DMS114 treated with DMSO at 0.1 percent for 48 hours (cell line): ENCODE results near the gene MAG.
"Not testable (repeated sequence)": the region's sequence is repeated elsewhere in the genome, so short reads cannot be mapped to it uniquely, and the experiment has no call there.

ENCODE experiments used
- DNase-seq: peaks from one replicate; lab custom pipeline; 2025; ENCODE audit not compliant: unreplicated experiment; lab: John Stamatoyannopoulos, UW

MAG gene

DNA sequence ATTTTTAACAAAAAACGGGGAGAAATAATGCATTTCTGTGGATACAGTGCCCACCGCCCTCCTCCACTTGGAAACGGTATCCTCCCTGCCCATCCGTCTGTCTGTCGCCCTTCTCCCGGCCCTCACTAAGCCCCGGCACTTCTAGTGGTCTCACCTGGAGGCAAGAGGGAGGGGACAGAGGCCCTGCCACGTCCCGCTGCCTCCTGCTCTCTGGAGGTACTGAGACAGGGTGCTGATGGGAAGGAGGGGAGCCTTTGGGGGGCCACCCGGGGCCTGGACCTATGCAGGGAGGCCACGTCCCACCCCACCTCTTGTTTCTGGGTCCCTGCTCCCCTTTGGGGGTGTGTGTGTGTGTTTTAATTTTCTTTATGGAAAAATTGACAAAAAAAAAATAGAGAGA is 12.6 kb upstream of the MAG start:
- no peak for DNase-seq

DNA sequence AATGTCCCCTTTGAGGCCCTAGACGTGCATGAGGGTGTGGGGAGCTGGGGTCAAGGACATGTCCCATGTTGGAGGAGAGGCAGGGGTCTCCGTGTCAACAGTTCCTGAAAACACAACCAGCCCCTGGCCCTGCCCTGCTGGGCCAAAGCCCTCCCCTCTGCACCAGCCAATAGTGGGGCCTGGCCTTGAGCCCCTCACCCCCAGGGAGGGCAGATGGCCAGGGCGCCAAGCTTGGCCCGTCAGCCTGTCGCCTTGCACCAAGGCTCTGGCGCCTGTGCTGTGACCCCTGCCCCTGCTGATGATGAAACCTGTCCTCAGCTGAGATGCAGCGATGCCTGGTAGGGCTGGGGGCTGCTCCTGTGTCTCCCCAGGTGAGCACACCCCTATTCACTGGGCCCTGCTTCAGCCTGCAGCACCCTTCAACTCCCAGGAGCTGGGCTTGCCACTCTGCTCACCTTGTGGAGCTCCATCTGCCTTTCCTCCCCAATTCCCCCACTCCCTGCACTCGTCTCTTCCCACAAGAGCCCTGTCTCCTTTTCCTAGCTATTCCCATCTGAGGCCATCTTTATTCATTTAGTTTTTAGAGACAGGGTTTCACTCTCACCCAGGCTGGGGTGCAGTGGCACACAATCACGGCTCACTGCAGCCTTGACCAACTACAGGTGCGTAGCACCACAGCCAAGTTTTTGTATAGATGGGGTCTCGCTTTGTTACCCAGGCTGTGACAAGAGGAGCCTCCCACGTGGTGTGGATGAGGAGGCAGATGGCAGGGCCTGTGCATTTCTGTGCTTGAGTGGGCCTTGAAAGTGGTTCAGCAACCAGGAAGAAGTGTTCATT is 11.8 kb upstream of the MAG start:
- no peak for DNase-seq

DNA sequence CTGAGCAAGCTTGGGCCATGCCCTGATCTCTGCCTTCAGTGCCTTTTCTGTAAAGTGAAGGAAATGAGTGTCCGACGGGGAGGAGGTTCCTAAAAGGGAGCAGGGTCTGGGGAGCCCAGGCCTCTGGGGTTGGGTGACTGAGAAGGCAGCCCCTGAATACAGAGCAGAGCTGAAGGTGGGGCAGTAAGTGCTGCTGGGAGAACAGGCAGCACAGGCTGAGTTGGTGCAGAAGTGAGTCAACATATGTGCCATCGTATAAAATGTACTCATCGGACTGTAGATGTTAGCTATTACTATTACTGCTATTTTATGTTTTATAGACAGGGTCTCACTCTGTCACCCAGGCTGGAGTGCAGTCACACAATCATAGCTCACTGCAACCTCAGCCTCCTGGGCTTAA is 10.7 kb upstream of the MAG start:
- DNase-seq, result no peak

DNA sequence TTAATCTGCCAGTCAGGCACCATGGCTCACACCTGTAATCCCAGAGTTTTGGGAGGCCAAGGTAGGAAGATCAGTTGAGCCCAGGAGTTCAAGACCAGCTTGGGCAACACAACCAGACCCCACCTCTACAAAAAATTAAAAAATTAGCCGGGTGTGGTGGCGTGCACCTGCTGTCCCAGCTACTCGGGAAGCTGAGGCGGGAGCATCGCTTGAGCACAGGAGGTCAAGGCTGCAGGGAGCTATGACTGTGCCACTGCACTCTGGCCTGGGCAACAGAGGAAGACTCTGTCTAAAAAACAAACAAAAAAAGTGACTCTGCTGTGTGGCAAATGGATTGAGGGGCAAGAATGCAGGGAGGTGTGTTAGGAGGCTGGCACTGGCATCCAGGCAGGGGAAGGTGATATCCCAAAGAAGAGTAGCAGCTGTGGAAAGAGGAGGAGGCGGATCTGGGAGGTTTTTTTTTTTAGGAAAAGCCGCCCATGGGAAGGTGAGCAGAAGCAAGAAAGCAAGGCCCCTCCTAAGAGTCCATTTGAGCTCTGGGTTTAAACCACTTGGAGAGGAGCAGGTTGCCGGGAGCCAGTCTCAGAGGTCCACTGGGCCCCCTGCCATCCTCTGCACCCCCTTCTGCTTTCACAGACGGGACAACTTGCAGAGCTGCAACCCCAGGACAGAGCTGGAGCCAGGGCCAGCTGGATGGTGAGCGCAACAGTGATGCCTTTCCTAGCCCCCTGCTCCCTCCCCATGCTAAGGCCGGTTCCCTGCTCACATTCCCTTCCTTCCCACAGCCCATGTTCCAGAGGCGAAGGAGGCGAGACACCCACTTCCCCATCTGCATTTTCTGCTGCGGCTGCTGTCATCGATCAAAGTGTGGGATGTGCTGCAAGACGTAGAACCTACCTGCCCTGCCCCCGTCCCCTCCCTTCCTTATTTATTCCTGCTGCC is 7.5 kb upstream of the MAG start:
- no peak for DNase-seq

DNA sequence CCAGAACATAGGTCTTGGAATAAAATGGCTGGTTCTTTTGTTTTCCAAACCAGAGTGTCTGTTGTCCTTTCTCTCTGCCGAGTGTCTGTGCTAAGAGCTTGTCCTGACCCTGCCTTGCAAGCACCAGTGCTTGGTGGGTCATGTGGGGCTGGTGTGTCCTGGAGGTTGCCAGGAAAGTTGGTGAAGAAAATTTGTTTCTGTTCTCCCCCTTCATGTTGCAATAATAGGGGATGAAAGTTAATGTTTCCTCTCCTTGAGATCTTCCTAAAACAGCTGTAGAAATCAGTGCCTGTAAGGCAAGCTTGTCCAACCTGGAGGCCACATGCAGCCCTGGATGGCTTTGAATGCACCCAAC is 6.9 kb upstream of the MAG start:
- DNase-seq, result no peak

DNA sequence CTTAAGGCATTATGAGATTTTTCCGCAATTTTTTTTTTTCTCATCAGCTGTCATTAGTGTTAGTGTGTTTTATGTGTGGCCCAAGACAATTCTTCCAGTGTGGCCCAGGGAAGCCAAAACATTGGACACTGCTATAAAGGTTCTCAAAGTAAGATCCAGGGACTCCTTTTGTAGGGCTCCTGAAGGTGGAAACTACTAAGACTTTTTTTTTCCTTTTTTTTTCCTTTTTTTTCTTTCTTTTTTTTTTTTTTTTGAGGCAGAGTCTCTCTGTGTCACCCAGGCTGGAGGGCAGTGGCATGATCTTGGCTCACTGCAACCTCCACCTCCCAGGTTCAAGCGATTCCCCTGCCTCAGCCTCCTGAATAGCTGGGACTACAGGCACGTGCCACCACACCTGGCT is 6.5 kb upstream of the MAG start:
- DNase-seq, result not testable (repeated sequence)

DNA sequence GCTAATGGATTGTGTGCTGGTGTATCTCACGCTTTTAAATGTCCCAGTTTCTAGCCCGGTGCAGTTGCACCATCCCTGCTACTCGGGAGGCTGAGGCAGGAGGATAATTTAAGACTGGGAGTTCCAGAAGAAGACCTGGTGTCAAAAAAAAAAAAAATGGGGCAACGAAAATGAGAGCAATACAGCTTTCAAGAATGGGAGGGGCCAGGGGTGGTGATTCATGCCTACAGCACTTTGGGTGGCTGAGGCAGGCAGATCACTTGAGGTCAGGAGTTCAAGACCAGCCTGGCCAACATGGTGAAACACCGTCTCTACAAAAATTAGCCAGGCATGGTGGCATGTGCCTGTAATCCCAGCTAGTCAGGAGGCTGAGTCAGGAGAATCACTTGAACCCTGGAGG is 5.9 kb upstream of the MAG start:
- not testable (repeated sequence) for DNase-seq

DNA sequence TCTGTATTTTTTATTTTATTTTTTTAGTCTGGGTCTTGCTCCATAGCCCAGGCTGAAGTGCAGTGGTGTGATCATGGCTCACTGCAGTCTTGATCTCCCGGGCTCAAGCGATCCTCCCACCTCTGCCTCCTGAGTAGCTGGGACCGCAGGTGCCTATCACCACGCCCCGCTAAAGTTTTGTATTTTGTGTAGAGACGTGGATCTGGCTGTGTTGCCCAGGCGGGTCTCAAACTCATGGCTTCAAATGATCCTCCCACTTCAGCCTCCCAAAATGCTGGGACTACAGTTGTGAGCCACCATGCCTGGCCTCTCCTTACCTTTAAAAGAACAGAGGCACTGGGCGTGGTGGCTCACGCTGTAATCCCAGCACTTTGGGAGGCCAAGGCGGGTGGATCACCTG is 4.2 kb upstream of the MAG start:
- DNase-seq, result no peak

DNA sequence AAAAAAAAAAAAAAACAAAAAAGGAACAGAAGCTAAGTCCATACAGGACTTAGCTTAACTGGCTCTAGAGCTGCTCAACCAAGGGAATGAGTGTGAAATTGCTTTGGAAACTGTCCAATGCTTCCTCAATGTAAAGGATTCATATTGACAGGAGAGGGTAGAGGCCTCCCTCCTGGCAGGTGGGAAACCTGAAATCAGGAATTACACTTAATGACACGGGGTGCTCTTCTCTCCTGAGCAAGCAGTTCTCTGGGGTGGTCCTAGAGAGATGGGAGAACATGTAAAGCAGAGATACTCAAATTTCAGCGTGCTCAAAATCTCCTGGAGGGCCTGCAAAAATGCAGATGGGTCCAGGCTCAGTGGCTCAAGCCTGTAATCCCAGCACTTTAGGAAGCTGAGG is 3.6 kb upstream of the MAG start:
- DNase-seq, result no peak

DNA sequence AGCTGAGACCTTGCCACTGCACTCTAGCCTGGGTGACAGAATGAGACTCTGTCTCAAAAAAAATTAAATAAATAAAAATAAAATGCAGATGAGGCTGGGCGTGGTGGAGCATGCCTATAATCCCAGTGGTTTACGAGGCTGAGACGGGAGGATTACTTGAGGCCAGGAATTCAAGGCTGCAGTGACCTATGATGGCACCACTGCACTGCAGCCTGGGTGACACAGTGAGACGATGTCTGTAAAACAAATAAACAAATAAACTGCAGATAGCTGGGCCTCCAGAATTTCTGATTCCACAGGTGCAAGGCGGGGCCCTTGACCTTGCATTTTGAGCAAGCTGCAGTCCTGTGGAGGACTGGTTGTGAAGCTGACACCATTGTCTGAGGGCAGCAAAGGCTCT is 3.1 kb upstream of the MAG start:
- DNase-seq, result no peak

DNA sequence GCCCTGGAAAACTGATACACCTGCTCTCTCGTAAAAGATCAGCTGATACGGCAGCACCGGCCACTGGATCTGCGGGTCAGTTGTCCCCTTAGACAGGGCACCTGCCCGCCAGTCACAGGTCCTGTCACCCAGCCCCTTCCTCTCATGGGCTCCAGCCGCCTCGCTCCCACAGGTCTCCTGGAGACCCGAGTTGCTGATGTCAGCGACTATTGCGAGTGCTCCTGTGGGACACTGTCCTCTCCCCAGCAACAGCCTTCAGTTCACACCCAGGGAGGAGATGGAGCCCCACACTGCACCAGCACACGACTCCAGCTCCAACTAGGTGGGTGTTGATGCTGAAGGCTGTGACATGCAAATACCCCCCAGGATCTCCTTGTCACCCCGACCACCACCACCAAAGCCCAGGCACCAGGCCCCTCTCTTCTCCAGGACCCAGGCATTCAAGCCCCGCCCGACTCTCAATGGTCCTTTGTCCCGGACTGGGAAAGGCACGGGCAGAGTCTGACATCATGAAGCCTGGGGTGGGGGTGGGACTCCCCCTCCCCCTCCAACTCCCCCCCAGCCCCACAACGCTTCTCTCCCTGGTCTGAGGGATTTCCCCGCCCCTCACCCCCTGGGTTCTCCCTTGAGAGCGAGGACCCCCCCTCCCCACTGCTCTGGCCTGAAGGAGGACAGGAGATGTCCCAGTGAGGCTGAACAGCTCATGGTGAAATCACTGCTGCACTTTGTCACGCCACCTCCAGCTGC is 1.4 kb upstream of the MAG start:
- no peak for DNase-seq

DNA sequence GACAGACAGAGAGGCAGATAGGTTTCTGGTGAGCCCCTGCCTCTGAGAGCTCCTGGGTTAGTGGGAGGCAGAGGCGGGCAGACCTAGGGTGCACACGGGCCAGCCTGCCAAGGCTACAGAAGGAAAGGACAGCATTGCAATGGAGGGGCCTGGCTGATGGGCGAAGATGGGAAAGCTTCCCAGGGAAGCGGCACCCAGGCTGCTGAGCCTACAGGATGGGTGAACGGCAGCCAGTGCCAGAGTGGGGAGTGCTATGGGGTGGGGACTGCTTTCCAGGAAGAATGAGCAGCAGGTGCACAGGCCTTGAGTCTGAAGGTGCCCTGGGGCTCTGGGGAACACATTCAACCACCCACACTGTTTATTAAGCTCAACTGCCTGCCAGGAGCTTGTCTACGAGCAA is 702 bp upstream of the MAG start:
- no peak for DNase-seq

DNA sequence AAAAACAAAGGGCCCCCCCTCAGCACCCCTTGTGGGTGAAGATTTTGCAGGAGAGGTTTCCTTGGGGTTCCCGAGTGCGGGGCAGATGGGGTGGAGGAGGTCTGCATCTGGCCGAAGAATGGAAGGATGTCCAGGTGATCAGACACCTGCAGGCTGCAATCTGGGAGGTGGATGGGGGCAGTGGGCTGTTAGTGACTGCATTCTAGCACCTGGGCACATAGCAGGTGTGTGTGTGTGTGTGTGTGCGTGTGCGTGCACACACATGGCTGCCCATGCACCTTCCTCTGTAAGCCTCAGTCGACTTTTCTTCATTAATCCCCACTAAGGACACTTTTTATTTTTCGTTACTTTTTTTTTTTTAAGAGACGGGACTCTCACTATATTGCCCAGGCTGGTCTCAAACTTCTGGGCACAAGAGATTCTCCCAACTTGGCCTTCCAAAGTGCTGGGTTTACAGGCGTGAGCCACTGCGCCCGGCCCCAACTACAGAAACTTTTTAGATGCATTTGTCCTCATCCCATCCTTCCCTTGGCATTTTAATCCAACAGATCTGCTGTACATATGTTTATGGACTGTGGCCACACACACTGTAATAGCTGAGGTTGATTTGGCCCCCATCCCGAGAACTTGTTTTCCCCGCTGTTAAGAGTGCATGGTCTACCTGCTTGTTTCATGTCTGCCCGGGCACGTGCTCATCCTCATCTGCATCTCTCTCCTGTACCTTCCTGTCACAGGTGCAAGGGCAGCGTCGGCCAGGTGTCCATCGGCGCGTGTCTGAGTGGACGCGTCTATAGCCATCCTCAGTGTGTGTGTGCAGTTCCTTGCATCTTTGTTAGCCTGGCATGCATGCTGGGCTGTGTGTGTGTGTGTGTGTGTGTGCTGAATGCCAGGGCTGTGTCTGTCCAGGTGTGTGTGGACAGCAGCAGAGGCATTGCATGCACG is 731 bp downstream of the MAG start:
- DNase-seq, result no peak

DNA sequence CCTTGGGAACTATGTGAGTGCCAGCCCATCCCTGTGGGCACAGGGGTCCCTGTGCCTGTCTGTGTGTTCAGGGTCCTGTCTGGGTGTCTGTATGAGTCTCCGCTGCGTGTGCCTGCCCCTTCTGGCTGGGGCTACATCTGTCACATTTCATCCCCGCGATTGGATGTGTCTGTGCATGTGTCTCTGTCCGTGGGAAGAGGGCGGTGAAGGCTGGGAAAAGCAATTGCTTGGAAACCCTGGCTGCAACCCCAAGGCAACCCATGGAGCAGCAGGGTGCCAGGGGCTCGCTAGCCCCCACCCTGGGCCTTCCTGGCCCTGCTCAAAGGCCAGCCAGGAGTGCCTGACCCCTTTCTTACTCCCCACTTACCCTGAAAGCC is 1.4 kb downstream of the MAG start:
- DNase-seq, result no peak

DNA sequence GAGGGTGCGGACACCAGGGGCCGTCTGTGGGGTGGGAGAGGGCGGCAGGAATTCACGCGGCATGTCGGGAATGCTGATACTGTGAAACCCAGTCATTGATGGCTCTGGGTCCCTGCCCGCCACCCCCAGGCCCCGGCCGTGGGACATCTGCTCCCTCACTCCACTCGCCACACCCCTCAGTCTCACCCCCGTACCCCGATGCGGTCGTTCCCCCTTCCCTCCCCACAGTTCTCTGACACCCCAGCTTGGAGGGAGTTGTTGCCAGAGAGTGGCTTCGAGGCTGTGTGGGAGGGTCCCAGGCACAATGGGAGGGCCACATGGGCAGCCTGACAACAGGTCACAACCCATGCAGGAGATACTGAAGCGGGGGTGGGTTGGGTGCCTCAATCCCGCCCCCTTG is 1.8 kb downstream of the MAG start:
- no peak for DNase-seq

DNA sequence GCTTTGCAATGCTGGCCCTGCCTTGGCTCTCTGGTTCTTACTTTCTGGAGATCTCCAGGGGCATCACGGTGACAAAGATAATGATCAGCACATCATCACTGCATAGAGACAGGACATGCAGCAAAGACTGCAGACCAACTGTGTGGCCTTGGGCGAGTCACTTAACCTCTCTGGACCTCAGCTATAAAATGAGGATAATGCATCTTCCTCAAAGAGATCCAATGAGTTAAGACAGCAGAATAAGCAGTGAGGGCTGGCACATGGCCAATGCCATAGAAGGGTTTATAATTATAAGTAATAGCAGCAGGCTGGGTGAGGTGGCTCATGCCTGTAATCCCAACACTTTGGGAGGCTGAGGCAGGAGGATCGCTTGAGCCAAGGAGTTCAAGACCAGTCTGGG is 2.4 kb downstream of the MAG start:
- no peak for DNase-seq

DNA sequence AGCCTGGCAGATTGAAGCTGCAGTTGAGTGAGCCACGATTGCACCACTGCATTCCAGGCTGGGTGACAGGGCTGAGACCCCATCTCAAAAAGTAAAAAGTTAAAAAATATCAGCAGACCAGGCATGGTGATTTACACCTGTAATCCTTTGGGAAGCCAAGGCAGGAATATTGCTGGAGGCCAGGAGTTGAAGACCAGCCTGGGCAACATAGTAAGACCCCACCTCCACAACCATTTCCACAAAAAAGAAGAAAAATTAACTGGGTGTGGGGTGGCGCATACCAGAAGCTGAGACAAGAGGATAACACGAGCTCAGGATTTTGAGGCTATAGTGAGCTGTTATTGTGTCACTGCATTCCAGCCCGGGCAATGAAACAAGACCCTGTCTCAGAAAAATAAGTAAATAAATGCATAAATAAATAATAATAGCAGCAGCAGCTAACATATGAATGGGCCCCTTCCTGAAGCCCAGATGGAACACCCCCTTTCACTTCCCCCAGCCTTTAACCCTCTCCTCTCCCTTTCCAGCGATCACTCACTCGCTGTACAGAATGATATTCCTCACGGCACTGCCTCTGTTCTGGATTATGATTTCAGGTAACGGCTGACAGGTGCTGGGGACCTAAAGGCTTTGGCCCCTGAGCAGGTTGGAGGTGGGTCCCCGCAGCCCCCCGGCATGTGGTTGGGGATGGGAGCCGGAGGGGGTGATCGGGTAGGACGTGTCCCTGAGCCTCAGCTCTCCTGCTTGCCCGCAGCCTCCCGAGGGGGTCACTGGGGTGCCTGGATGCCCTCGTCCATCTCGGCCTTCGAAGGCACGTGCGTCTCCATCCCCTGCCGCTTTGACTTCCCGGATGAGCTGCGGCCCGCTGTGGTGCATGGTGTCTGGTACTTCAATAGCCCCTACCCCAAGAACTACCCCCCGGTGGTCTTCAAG is 3.2 kb downstream of the MAG start:
- DNase-seq, result no peak

DNA sequence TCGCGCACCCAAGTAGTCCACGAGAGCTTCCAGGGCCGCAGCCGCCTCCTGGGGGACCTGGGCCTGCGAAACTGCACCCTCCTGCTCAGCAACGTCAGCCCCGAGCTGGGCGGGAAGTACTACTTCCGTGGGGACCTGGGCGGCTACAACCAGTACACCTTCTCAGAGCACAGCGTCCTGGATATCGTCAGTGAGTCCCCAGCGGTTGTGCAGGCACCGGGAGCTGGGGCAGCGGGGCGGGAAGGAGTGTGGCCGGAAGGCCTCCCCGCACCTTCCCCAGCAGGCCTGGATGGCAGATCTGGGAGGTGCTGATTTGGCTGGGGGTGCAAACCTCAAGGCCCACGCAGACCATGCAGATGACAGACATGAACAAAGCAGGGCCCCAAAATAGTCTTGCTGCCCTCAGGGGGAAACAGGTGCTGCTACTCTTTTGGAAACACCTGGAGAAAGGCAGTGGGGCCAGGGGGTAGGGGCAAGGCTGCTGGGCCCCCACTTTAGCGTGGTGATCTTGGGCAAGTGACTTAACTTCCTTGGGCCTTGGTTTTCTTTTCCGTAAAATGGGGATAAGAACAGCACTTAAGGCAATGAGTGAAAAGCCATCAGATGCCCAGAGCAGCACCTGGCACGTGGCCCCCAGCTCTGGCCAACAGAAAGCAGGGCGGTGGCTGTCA is 4.0 kb downstream of the MAG start:
- DNase-seq, result no peak
